HepG2 (cell line): ENCODE measurements around the gene CLASRP.
A peak's percentile ranks its signal among the peaks of the same experiment; 100 is the strongest.

Experiments
- AGO1 ChIP-seq: fragments of 200-400 bp; formaldehyde crosslinking; IDR thresholded peaks from 2 replicates; pipeline ENCODE4 v1.6.1; 2017; ENCODE audit warnings: mild to moderate bottlenecking, low read depth, low read length, moderate library complexity; ENCODE audit not compliant: poor library complexity, severe bottlenecking
- JUND ChIP-seq: sonication (generic); formaldehyde crosslinking; IDR thresholded peaks from 2 replicates; pipeline ENCODE4 v1.8.0; 2022; ENCODE audit warnings: mild to moderate bottlenecking, missing genetic modification reagents
- MATR3 ChIP-seq: sonication (generic); formaldehyde crosslinking; IDR thresholded peaks from 2 replicates; pipeline ENCODE4 v1.4.0; 2020; ENCODE audit warnings: missing genetic modification reagents
- NFKBIZ ChIP-seq: IDR thresholded peaks from 2 replicates; pipeline ENCODE4 v1.6.1; 2018; ENCODE audit warnings: missing genetic modification reagents, missing compliant biosample characterization
- PRDM15 ChIP-seq: sonication (generic); formaldehyde crosslinking; IDR thresholded peaks from 2 replicates; pipeline ENCODE4 v1.4.0; 2020; ENCODE audit warnings: missing genetic modification reagents
- RAD21 ChIP-seq: fragments of 450-650 bp; formaldehyde crosslinking; IDR thresholded peaks from 2 replicates; pipeline ENCODE4 v1.5.0; 2020; ENCODE audit warnings: mild to moderate bottlenecking
- XRCC5 ChIP-seq: fragments of 200-400 bp; formaldehyde crosslinking; optimal IDR thresholded peaks from 2 replicates; pipeline ENCODE3; 2017; ENCODE audit warnings: mild to moderate bottlenecking, low read length

GRCh38 chr19:45038931-45039893 is at the start of gene CLASRP:
- no peak for TF ChIP-seq NFKBIZ (CRISPR knock-in tag)
- TF ChIP-seq MATR3 (CRISPR knock-in tag) = no peak
- TF ChIP-seq AGO1 = peak; percentile 80
- TF ChIP-seq XRCC5 = no peak
- no peak; the same call in 1 of the 2 replicates for TF ChIP-seq JUND (CRISPR knock-in tag)
- TF ChIP-seq RAD21 (CRISPR knock-in tag) = no peak
- 0 out of 2 replicates have a peak, but pooled peaks have one; percentile 45 for TF ChIP-seq PRDM15 (CRISPR knock-in tag)
